ENCODE results near the gene CAPN7. TPM values are rescaled to one million over a fixed set of nuclear protein-coding genes. Genes with fewer than 3 reads are reported as not detected.

Gene CAPN7
- total RNA-seq, 2 donors from 2014 or later = 33.2 to 33.9 TPM

DNA sequence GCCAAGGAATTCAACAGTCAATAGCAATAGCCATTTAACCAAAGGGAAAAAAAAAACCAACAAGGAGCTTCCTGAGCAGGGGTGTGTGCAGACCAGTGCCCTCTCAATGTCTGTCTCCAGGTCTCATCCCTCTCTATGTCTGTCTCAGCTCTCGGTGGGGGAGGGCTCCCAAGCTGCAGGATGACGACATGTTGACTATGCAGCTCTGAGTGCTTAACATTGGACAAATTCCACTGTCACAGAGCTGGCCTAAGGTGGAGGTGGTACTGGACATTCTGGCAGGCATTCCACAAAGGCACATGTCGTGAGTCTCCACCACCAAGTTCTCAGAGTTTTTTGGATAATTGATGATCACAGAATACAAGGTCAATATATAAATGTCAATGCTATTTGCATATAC, 2.0 kb upstream of the CAPN7 start:
- H3K9ac ChIP-seq (ENCODE audit: low read depth in 2 of 2, low read length in 2 of 2) = no peak overlapping the region
- TF ChIP-seq, protein P1, sequence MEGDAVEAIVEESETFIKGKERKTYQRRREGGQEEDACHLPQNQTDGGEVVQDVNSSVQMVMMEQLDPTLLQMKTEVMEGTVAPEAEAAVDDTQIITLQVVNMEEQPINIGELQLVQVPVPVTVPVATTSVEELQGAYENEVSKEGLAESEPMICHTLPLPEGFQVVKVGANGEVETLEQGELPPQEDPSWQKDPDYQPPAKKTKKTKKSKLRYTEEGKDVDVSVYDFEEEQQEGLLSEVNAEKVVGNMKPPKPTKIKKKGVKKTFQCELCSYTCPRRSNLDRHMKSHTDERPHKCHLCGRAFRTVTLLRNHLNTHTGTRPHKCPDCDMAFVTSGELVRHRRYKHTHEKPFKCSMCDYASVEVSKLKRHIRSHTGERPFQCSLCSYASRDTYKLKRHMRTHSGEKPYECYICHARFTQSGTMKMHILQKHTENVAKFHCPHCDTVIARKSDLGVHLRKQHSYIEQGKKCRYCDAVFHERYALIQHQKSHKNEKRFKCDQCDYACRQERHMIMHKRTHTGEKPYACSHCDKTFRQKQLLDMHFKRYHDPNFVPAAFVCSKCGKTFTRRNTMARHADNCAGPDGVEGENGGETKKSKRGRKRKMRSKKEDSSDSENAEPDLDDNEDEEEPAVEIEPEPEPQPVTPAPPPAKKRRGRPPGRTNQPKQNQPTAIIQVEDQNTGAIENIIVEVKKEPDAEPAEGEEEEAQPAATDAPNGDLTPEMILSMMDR (IDR thresholded peaks at IDR 0.05) = no peak
- no peaks in the 10 kb centered on the region for H3K27me3 ChIP-seq
- H3K27ac ChIP-seq = no peak overlapping the region
- H3K36me3 ChIP-seq = no peaks in the 10 kb centered on the region
- no peak overlapping the region for H3K4me3 ChIP-seq
- no peaks in the 10 kb centered on the region for H3K9me3 ChIP-seq
- peaks cover 5% of the 10 kb centered on the region for H3K4me1 ChIP-seq
- intact Hi-C loops (cut with DNase I) = loop anchor here (5.0 kb wide), 2 partner anchors 87 to 203 kb away; no protein-coding TSS in a partner anchor
- no peak for DNase-seq

DNA sequence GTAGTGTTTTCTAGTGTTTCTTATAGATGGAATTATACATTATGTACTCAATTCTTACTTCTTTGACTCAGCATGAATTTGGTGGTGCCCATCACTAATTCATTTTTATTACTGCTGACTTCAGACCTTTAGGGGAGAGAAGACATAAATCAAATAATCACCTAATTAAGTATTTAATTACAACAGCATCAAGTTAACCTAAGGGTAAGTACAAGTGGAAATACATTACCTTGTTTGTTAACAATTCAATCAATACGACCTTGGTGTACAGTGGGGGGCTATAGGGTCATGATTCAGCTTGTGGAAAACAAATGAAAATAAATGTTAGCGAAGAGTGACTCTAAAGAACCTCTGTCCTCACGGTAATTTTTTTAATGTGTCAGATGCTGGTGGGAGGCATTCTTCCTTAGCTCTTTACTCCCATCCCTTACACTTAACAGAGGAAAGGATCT, 538 bp upstream of the CAPN7 start:
- H3K27ac ChIP-seq = peak overlapping the region; percentile 99
- peaks cover 5% of the 10 kb centered on the region for H3K4me1 ChIP-seq
- H3K9me3 ChIP-seq = no peaks in the 10 kb centered on the region
- intact Hi-C loops (cut with DNase I) = no loop called here
- TF ChIP-seq, protein P1 (IDR thresholded peaks at IDR 0.05) = no peak
- DNase-seq = no peak
- no peaks in the 10 kb centered on the region for H3K27me3 ChIP-seq
- peak overlapping the region; percentile 95 for H3K4me3 ChIP-seq
- H3K9ac ChIP-seq (ENCODE audit: low read depth in 2 of 2, low read length in 2 of 2) = peak overlapping the region; percentile 76 to 96
- no peaks in the 10 kb centered on the region for H3K36me3 ChIP-seq

DNA sequence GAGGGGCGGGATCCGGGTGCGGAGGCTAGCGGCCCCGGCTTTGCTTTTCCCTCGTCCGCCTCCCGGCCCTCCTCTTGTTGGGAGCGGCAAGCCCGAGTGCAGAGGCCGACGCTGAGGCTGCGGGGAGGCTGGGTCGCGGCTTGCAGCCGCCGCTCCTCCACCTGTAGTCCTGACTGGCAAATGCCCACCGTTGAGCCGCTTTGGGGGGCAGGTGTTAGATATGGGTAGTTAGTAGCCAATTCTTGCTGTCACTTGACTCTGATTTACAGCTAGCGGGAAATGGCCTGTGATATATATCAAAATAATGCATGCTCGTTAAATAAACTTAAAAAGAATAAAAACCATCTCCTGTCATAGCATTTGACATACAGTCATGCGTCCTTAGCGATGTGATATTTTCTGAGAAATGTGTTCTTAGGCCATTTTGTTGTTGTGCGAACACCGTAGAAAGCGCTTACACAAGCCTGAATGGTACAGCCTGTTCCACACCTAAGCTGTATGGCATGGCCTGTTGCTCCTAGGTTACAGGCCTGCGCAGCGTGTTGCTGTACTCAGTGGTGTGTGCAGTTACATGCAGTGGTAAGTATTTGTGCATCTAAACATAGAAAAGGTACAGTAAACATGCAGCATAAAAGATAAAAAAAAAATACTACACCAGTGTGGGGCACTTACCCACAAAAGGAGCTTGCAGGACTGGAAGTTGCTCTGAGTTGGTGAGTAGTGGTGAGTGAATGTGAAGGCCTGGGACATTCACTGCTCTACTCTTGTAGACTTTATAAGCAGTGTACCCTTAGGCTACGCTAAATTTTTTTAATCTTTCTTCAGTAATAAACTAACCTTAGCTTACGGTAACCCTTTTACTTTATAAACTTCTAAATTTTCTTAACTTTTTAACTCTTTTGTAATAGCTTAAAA, 873 bp downstream of the CAPN7 start:
- TF ChIP-seq, protein P1 (IDR thresholded peaks at IDR 0.05) = no peak
- H3K9ac ChIP-seq (ENCODE audit: low read depth in 2 of 2, low read length in 2 of 2) = peak overlapping the region; percentile 92 to 96
- H3K27ac ChIP-seq = peak overlapping the region; percentile 99
- no peaks in the 10 kb centered on the region for H3K9me3 ChIP-seq
- no peaks in the 10 kb centered on the region for H3K27me3 ChIP-seq
- peak; percentile 47 for DNase-seq
- no peaks in the 10 kb centered on the region for H3K36me3 ChIP-seq
- peaks cover 5% of the 10 kb centered on the region for H3K4me1 ChIP-seq
- H3K4me3 ChIP-seq = peak overlapping the region; percentile 95
- intact Hi-C loops (cut with DNase I) = no loop called here

DNA sequence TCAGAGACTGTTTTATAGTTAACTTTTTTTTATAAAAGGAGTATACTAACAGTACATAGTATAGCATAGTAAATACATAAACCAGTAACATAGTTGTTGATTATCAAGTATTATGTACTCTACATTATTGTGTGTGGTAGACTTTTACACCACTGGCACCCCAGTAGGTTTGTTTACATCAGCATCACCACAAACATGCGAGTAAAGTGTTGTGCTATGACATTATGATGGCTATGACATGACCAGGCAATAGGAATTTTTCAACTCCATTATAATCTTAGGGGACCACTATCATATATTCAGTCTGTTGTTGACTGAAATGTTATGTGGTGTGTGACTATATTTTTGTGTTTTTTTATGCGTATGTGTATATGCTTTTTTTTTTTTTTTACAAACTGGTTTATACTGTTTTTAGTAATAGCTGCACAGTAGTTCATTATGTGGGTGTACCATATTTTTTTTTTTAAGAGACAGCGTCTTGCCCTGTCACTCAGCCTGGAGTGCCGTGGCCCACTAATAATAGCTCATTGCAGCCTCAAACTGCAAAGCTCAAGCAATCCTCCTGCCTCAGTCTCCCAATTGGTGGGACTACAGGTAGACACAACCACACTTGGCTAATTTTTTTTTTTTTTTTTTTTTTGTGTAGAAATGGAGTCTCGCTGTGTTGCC, 1.9 kb downstream of the CAPN7 start:
- Histone ChIP-seq H3K9me3 (no peaks in the 10 kb centered on the region), H3K27me3 (no peaks in the 10 kb centered on the region), H3K4me1 (peaks cover 5% of the 10 kb centered on the region), H3K9ac (ENCODE audit: low read depth in 2 of 2, low read length in 2 of 2) (peak overlapping the region in 1 of 2 donors; percentile 5), H3K4me3 (peak overlapping the region; percentile 95), H3K27ac (no peak overlapping the region), H3K36me3 (no peaks in the 10 kb centered on the region)
- no peak for DNase-seq
- intact Hi-C loops (cut with DNase I) = no loop called here
- TF ChIP-seq, protein P1 (IDR thresholded peaks at IDR 0.05) = no peak

DNA sequence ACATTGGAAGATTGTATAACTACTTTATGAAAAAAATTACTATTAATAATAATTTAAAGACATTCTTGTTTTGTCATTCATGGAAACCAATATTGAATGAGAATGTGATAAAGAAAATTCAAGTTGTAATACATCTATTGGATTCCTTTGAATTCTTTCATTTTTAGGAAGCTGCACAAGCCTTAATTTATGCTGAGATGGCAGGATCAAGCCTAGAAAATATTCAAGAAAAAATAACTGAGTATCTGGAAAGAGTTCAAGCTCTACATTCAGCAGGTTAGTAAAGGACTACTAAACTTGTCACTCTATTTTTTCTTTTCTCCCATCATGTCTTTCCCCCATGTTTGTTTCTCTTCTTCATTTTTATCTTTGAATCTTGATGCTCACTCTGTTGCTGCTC, 5.9 kb downstream of the CAPN7 start:
- Histone ChIP-seq H3K9me3 (no peaks in the 10 kb centered on the region), H3K4me1 (peaks cover 5% of the 10 kb centered on the region), H3K9ac (ENCODE audit: low read depth in 2 of 2, low read length in 2 of 2) (no peak overlapping the region), H3K27me3 (no peaks in the 10 kb centered on the region), H3K27ac (no peak overlapping the region), H3K4me3 (no peak overlapping the region), H3K36me3 (no peaks in the 10 kb centered on the region)
- TF ChIP-seq, protein P1 (IDR thresholded peaks at IDR 0.05) = no peak
- intact Hi-C loops (cut with DNase I) = no loop called here
- no peak for DNase-seq

Data from colonic mucosa (tissue), 4 donors.